Measurements from ENCODE around the gene ANXA11.

- TF ChIP-seq POLR2A (IDR thresholded peaks at IDR 0.05; ENCODE audit: low read length): no peak
- TF ChIP-seq GATA1 (IDR thresholded peaks at IDR 0.05; ENCODE audit: low read depth, low read length): no peak
Observed at GRCh38 chr10:80137031-80137862, 68.1 kb downstream of the ANXA11 start.
